A549 (cell line): Measurements from ENCODE around the gene MAST2.

Source experiments
- CEBPB ChIP-seq, 2 experiments: fragments of >200 bp in 1 of 2; sonication (Bioruptor Twin) in 1 of 2; formaldehyde crosslinking in 1 of 2; IDR thresholded peaks; 2 replicates each; pipeline ENCODE4 v1.6.1; 2012 to 2016
- CHD2 ChIP-seq: fragments of 150-350 bp; IDR thresholded peaks from 2 replicates; pipeline ENCODE4 v1.6.1; 2014; ENCODE audit warnings: low read length; ENCODE audit not compliant: partially characterized antibody
- JUNB ChIP-seq: fragments of >200 bp; sonication (Bioruptor Twin); formaldehyde crosslinking; IDR thresholded peaks from 2 replicates; pipeline ENCODE4 v1.6.1; 2016
- MAZ ChIP-seq: fragments of 150-350 bp; IDR thresholded peaks from 2 replicates; pipeline ENCODE4 v1.6.1; 2014; ENCODE audit warnings: antibody characterized with exemption, low read depth, low read length, borderline replicate concordance
- PHF8 ChIP-seq: fragments of 200-600 bp; sonication (generic); IDR thresholded peaks from 2 replicates; pipeline ENCODE4 v1.6.1; 2016; ENCODE audit warnings: low read depth, mild to moderate bottlenecking, antibody characterized with exemption, moderate library complexity, borderline replicate concordance
- POLR2A ChIP-seq: IDR thresholded peaks from 2 replicates; pipeline ENCODE4 v1.6.1; 2012; ENCODE audit warnings: mild to moderate bottlenecking, low read length
- RARB ChIP-seq: fragments of 250-450 bp; sonication (Bioruptor Pico); IDR thresholded peaks from 2 replicates; pipeline ENCODE4 v1.8.0; 2021; ENCODE audit warnings: mild to moderate bottlenecking, moderate library complexity
- RFX5 ChIP-seq: fragments of 450-650 bp; IDR thresholded peaks from 2 replicates; pipeline ENCODE4 v1.7.1; 2014; ENCODE audit warnings: antibody characterized with exemption, mild to moderate bottlenecking, moderate library complexity
- SMC3 ChIP-seq: fragments of >200 bp; sonication (Bioruptor Twin); formaldehyde crosslinking; IDR thresholded peaks from 3 replicates; pipeline ENCODE4 v1.6.1; 2018; ENCODE audit warnings: inconsistent platforms
- USF2 ChIP-seq: fragments of 450-650 bp; IDR thresholded peaks from 2 replicates; pipeline ENCODE4 v1.6.1; 2014; ENCODE audit warnings: antibody characterized with exemption
- ZFP36 ChIP-seq: fragments of 450-650 bp; IDR thresholded peaks from 2 replicates; pipeline ENCODE4 v1.6.1; 2014; ENCODE audit warnings: borderline replicate concordance; ENCODE audit not compliant: partially characterized antibody
- TF ChIP-seq, protein P1 (sequence below): fragments of >200 bp; sonication (Bioruptor Twin); formaldehyde crosslinking; IDR thresholded peaks from 3 replicates; pipeline ENCODE4 v1.5.1; 2016

DNA sequence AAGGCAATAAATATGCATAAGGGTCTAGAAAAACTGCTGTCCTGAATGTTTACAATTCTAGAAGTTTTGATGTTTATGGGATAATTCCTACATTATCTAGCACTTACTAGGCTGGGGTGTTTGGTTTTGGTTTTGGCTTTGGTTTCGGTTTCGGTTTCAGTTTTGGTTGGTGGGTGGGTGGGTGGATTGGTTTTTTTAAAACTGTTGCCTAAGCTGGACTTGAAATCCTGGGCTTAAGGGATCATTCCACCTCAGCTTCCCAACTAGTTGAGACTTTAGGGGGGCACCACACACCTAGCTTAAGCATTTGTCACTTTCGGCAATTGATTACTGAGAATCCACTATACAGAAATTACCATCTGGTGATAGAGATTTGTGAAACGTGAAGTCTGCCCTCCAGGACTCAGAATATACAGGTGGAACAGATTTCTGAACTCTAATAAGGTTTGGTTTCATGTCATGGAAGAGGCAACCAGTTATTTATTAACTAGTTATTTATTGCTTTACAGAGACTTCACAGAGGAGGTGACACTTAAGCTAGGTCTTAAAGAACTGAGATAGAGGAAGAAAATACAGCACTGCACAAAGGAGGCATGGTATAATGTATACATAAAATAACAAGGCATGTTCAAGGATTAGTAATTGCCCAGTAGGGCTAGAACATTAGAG lies 259.4 kb downstream of the MAST2 start:
- no peak for TF ChIP-seq CEBPB (IDR thresholded peaks at IDR 0.05)
- TF ChIP-seq, protein P1, sequence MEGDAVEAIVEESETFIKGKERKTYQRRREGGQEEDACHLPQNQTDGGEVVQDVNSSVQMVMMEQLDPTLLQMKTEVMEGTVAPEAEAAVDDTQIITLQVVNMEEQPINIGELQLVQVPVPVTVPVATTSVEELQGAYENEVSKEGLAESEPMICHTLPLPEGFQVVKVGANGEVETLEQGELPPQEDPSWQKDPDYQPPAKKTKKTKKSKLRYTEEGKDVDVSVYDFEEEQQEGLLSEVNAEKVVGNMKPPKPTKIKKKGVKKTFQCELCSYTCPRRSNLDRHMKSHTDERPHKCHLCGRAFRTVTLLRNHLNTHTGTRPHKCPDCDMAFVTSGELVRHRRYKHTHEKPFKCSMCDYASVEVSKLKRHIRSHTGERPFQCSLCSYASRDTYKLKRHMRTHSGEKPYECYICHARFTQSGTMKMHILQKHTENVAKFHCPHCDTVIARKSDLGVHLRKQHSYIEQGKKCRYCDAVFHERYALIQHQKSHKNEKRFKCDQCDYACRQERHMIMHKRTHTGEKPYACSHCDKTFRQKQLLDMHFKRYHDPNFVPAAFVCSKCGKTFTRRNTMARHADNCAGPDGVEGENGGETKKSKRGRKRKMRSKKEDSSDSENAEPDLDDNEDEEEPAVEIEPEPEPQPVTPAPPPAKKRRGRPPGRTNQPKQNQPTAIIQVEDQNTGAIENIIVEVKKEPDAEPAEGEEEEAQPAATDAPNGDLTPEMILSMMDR: no peak
- no peak for TF ChIP-seq POLR2A
- no peak for TF ChIP-seq RFX5
- no peak for TF ChIP-seq USF2
- no peak for TF ChIP-seq SMC3
- TF ChIP-seq MAZ: no peak
- no peak for TF ChIP-seq JUNB
- no peak for TF ChIP-seq RARB (CRISPR knock-in tag)
- TF ChIP-seq CHD2: no peak
- no peak for TF ChIP-seq PHF8
- TF ChIP-seq ZFP36: no peak
